ENCODE data around the gene GRIN3A.
A peak's percentile ranks its signal among the peaks of the same experiment; 100 is the strongest.

GRIN3A gene

DNA sequence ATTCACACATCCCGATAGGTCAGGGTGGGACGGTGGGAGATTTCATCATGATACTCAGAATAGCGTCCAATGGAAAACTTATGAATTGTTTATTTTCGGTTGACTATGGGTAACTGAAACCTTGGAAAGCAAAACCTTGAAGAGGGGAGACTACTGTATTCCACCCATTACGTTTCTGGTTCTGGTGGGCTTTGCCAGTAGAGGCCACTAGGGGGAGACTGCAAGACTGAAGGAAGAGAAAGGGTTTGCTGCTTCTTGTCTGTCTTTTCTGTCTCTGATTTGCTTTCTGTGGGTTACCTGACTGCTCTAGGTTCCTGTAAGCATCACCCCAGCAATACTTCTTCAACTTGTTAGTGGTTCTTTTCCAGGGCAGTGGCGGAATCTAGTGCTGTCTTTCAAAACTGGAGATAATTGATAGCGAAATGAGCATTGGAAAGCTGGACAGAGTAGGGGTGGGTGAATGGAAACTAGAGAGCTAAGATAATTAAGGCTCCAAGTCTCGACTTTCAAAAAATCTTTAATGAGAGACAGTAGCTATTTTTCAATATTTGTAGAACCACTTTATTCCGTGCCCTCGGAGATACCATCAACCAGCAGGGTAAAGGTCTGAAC is 27.0 kb downstream of the GRIN3A start:
- peak; percentile 67 for DNase-seq

DNA sequence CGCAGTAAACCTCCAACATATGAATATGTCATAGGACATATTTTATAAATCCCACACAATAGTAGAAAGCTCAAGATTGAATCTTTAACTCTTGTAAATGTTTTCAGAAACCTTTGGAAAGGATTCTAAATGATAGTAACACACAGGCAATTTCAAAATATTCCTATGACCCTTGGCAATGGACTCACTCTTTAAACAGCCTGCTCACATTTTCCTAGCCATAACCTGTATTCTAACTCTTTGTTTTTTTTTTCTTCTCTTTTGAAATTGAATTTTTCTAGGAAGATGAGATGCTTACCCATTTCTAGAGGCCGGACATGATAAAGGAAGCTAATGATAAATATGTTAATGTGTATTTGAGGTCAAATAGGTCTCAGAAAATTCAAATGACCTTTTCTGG is 29.6 kb downstream of the GRIN3A start:
- Histone ChIP-seq H3K27me3 (ENCODE audit: insufficient read depth, low read depth, severe bottlenecking) (no peaks in the 10 kb centered on the region), H3K4me3 (ENCODE audit: low read depth, low read length) (no peak overlapping the region), H3K36me3 (no peaks in the 10 kb centered on the region), H3K27ac (no peak overlapping the region), H3K9me3 (ENCODE audit: severe bottlenecking) (no peaks in the 10 kb centered on the region)
- no peak for DNase-seq
- TF ChIP-seq, protein P1, sequence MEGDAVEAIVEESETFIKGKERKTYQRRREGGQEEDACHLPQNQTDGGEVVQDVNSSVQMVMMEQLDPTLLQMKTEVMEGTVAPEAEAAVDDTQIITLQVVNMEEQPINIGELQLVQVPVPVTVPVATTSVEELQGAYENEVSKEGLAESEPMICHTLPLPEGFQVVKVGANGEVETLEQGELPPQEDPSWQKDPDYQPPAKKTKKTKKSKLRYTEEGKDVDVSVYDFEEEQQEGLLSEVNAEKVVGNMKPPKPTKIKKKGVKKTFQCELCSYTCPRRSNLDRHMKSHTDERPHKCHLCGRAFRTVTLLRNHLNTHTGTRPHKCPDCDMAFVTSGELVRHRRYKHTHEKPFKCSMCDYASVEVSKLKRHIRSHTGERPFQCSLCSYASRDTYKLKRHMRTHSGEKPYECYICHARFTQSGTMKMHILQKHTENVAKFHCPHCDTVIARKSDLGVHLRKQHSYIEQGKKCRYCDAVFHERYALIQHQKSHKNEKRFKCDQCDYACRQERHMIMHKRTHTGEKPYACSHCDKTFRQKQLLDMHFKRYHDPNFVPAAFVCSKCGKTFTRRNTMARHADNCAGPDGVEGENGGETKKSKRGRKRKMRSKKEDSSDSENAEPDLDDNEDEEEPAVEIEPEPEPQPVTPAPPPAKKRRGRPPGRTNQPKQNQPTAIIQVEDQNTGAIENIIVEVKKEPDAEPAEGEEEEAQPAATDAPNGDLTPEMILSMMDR (IDR thresholded peaks at IDR 0.05; ENCODE audit: low read depth, low read length): no peak

More for the DNA sequence above, 27.0 kb downstream of the GRIN3A start:
- Histone ChIP-seq H3K27me3 (ENCODE audit: insufficient read depth, low read depth, severe bottlenecking) (no peaks in the 10 kb centered on the region), H3K27ac (no peak overlapping the region), H3K36me3 (no peaks in the 10 kb centered on the region), H3K4me3 (ENCODE audit: low read depth, low read length) (no peak overlapping the region), H3K9me3 (ENCODE audit: severe bottlenecking) (no peaks in the 10 kb centered on the region)
- TF ChIP-seq, protein P1 (IDR thresholded peaks at IDR 0.05; ENCODE audit: low read depth, low read length): peak; percentile 96

DNA sequence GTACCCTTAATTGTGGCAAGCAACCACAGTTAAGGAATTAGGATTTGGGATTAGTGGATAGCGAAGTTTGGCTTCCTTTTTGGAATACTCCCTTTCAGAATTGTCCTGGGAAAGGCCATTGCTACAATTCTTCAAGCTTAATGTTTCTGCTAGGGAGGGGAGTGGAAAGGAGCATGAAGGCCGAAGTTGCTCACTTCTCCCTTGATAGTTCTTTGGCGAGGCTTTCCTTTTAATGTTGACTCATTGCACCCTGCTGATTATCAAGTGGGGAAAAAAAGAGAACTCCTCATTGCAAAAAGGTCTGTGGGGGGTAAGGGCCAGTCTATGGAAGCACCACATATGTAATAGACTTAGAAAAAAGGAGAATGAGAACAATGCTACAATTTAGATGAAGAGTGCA is 30.7 kb downstream of the GRIN3A start:
- TF ChIP-seq, protein P1 (IDR thresholded peaks at IDR 0.05; ENCODE audit: low read depth, low read length): no peak
- DNase-seq: no peak
- no peaks in the 10 kb centered on the region for H3K36me3 ChIP-seq
- no peaks in the 10 kb centered on the region for H3K27me3 ChIP-seq (ENCODE audit: insufficient read depth, low read depth, severe bottlenecking)
- H3K9me3 ChIP-seq (ENCODE audit: severe bottlenecking): no peaks in the 10 kb centered on the region
- H3K4me3 ChIP-seq (ENCODE audit: low read depth, low read length): no peak overlapping the region
- H3K27ac ChIP-seq: no peak overlapping the region

DNA sequence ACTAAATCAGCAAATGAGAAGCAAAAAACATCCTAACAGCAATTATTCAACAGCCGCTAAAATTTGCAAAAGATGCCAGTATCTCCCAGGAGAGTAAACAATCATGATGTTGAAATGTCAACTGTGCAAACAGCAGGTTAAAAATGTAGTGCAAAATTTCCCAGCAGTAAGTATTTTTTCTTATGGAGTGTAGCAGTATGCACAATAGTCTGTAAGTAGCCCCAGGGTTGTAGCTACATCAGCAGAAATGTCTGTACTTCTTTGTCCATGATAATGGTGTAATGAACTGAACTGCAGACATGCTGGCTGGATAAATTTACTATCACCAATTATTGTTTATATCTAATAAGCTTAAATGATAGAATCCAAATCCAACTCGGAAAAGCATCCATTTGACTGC is 31.4 kb downstream of the GRIN3A start:
- Histone ChIP-seq H3K4me3 (ENCODE audit: low read depth, low read length) (no peak overlapping the region), H3K27me3 (ENCODE audit: insufficient read depth, low read depth, severe bottlenecking) (no peaks in the 10 kb centered on the region), H3K36me3 (no peaks in the 10 kb centered on the region), H3K27ac (no peak overlapping the region), H3K9me3 (ENCODE audit: severe bottlenecking) (no peaks in the 10 kb centered on the region)
- no peak for DNase-seq
- TF ChIP-seq, protein P1 (IDR thresholded peaks at IDR 0.05; ENCODE audit: low read depth, low read length): no peak

DNA sequence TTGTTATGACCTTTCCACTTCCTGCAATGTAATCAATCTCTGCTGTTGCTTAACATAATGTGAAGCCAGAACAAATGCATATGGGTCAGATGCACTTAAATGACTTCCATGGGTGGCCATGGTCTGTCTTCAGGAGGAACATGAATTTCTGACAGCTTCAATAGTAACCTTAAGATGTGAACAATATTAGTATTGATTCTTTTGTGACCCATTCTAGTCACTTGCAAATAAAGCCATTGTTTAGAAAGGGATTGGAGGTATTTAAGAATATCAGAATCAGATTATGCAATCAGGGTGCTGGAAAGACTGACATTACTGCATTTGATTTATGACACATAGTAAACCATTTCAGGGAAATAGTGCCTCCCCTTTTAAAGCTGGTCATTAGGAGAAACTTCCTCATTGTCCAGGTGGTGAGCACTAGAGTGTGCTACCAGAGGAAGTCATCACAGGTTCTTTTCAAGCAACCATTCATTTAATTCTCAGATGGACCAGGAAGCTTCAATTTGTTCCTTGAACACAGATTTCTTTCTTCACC is 32.1 kb downstream of the GRIN3A start:
- Histone ChIP-seq H3K36me3 (no peaks in the 10 kb centered on the region), H3K27me3 (ENCODE audit: insufficient read depth, low read depth, severe bottlenecking) (no peaks in the 10 kb centered on the region), H3K9me3 (ENCODE audit: severe bottlenecking) (no peaks in the 10 kb centered on the region), H3K4me3 (ENCODE audit: low read depth, low read length) (no peak overlapping the region), H3K27ac (no peak overlapping the region)
- TF ChIP-seq, protein P1 (IDR thresholded peaks at IDR 0.05; ENCODE audit: low read depth, low read length): no peak
- DNase-seq: no peak

All from WERI-Rb-1 (cell line).